SK-N-SH (cell line): ENCODE measurements around the gene CHID1. TPM values are rescaled to one million over a fixed set of nuclear protein-coding genes. Genes with fewer than 3 reads are reported as not detected.

Source experiments
- CTCF ChIA-PET: fragments of 300-600, 350-600 bp; formaldehyde crosslinking; extraction: SDS; loops from one replicate; lab custom pipeline; 2021; lab: Yijun Ruan, JAX
- POLR2A ChIA-PET: fragments of 350-600 bp; sonication (Branson Sonifier 250); formaldehyde crosslinking; extraction: SDS; loops from one replicate; lab custom pipeline; 2020; ENCODE audit warnings: antibody characterized with exemption, inconsistent platforms; lab: Yijun Ruan, JAX
- DNase-seq: peaks from one replicate; pipeline ENCODE4 v3.0.0; 2012
- H2AFZ ChIP-seq: fragments of 200-600 bp; sonication (generic); 2 replicates; pipeline ENCODE4 v1.8.1; 2016; ENCODE audit warnings: antibody characterized with exemption, mild to moderate bottlenecking, low read depth
- H3F3A ChIP-seq: fragments of 200-600 bp; sonication (generic); replicated peaks from 2 replicates; pipeline ENCODE3; 2016; ENCODE audit warnings: antibody characterized with exemption, mild to moderate bottlenecking; ENCODE audit not compliant: insufficient read depth
- H3K27ac ChIP-seq, 2 experiments: fragments of 200-500 bp in 1 of 2; fragments of 200-600 bp in 1 of 2; sonication (Bioruptor generic) in 1 of 2; sonication (generic), shearing (Covaris generic) in 1 of 2; 2 replicates each; pipeline versions ENCODE4 v1.5.1 to v1.6.1; 2014 to 2016; ENCODE audit warnings: low read depth in 2 of 2, inconsistent platforms in 1 of 2, low read length in 1 of 2, mild to moderate bottlenecking in 1 of 2, mixed read lengths in 1 of 2
- H3K27me3 ChIP-seq: fragments of 200-600 bp; sonication (generic), shearing (Covaris generic); 2 replicates; pipeline ENCODE4 v1.6.1; 2016; ENCODE audit warnings: mixed run types; ENCODE audit not compliant: insufficient read depth
- H3K36me3 ChIP-seq, 2 experiments: fragments of 200-500 bp in 1 of 2; fragments of 200-600 bp in 1 of 2; sonication (Bioruptor generic) in 1 of 2; sonication (generic) in 1 of 2; replicated peaks in 1 of 2; 2 replicates each; pipeline versions ENCODE3 to v1.5.1; 2014 to 2016; ENCODE audit warnings: low read length in 1 of 2, mild to moderate bottlenecking in 1 of 2; ENCODE audit not compliant: insufficient read depth in 2 of 2, control insufficient read depth in 1 of 2
- H3K4me1 ChIP-seq, 2 experiments: fragments of 200-500 bp in 1 of 2; fragments of 200-600 bp in 1 of 2; sonication (Bioruptor generic) in 1 of 2; sonication (generic), shearing (Covaris generic) in 1 of 2; 2 replicates each; pipeline versions ENCODE4 v1.5.1 to v1.6.1; 2014 to 2016; ENCODE audit warnings: low read depth in 1 of 2, low read length in 1 of 2, mixed run types in 1 of 2; ENCODE audit not compliant: insufficient read depth in 2 of 2, control insufficient read depth in 1 of 2
- H3K4me2 ChIP-seq: fragments of 200-600 bp; sonication (generic), shearing (Covaris generic); 2 replicates; pipeline ENCODE4 v1.6.1; 2017; ENCODE audit warnings: mixed run types
- H3K4me3 ChIP-seq, 2 experiments: fragments of 200-500 bp in 1 of 2; fragments of 200-600 bp in 1 of 2; sonication (Bioruptor generic) in 1 of 2; sonication (generic), shearing (Covaris generic) in 1 of 2; 2 replicates each; pipeline versions ENCODE4 v1.5.1 to v1.8.1; 2014 to 2016; ENCODE audit warnings: low read depth in 2 of 2, inconsistent platforms in 1 of 2, low read length in 1 of 2, mild to moderate bottlenecking in 1 of 2, mixed read lengths in 1 of 2, moderate library complexity in 1 of 2
- H3K79me2 ChIP-seq: fragments of 200-600 bp; sonication (generic); 2 replicates; pipeline ENCODE4 v1.8.1; 2017; ENCODE audit warnings: mild to moderate bottlenecking; ENCODE audit not compliant: insufficient read depth
- H3K9ac ChIP-seq: fragments of 200-600 bp; sonication (generic); 2 replicates; pipeline ENCODE4 v1.6.1; 2017; ENCODE audit warnings: mixed run types
- H3K9me2 ChIP-seq: fragments of 200-600 bp; sonication (generic); 2 replicates; pipeline ENCODE4 v1.6.1; 2017; ENCODE audit warnings: mixed run types
- H3K9me3 ChIP-seq: fragments of 200-600 bp; sonication (generic); 2 replicates; pipeline ENCODE4 v1.6.1; 2017; ENCODE audit warnings: mixed run types, mild to moderate bottlenecking, moderate library complexity
- H4K20me1 ChIP-seq: fragments of 200-600 bp; sonication (generic); 2 replicates; pipeline ENCODE4 v1.6.1; 2017; ENCODE audit warnings: mild to moderate bottlenecking, mixed run types; ENCODE audit not compliant: insufficient read depth
- CHD2 ChIP-seq: fragments of 150-350 bp; IDR thresholded peaks from 2 replicates; pipeline ENCODE4 v1.6.1; 2018; ENCODE audit warnings: low read length; ENCODE audit not compliant: partially characterized antibody
- CTCF ChIP-seq: fragments of 200-600 bp; sonication (generic); IDR thresholded peaks from 2 replicates; pipeline ENCODE4 v1.6.1; 2017; ENCODE audit warnings: antibody characterized with exemption, mild to moderate bottlenecking, moderate library complexity
- ELF1 ChIP-seq: IDR thresholded peaks from 2 replicates; pipeline ENCODE4 v1.4.0; 2012
- EZH2phosphoT487 ChIP-seq: fragments of 200-600 bp; sonication (generic); IDR thresholded peaks from 2 replicates; pipeline ENCODE4 v1.6.1; 2017; ENCODE audit warnings: low read depth, mixed run types, mild to moderate bottlenecking, antibody characterized with exemption, moderate library complexity, borderline replicate concordance
- FOSL2 ChIP-seq: IDR thresholded peaks from 2 replicates; pipeline ENCODE4 v1.4.0; 2012; ENCODE audit warnings: low read depth, mild to moderate bottlenecking, moderate library complexity, borderline replicate concordance
- FOXJ3 ChIP-seq: sonication (generic); formaldehyde crosslinking; IDR thresholded peaks from 2 replicates; pipeline ENCODE4 v1.5.1; 2020; ENCODE audit warnings: mild to moderate bottlenecking, missing genetic modification reagents
- FOXM1 ChIP-seq: IDR thresholded peaks from 2 replicates; pipeline ENCODE4 v1.4.0; 2012; ENCODE audit warnings: low read depth, mild to moderate bottlenecking
- GATA2 ChIP-seq: sonication (generic); formaldehyde crosslinking; IDR thresholded peaks from 2 replicates; pipeline ENCODE4 v1.5.0; 2020; ENCODE audit warnings: mild to moderate bottlenecking, missing genetic modification reagents
- IRF3 ChIP-seq: fragments of 150-350 bp; IDR thresholded peaks from 2 replicates; pipeline ENCODE4 v1.6.1; 2016; ENCODE audit warnings: mild to moderate bottlenecking, low read depth, low read length
- MAX ChIP-seq: IDR thresholded peaks from 2 replicates; pipeline ENCODE4 v1.4.0; 2012; ENCODE audit warnings: low read depth
- MXI1 ChIP-seq: IDR thresholded peaks from 2 replicates; pipeline ENCODE4 v1.6.1; 2012; ENCODE audit warnings: mild to moderate bottlenecking, low read depth, low read length, improper control_type of control experiment
- NFIC ChIP-seq: IDR thresholded peaks from 2 replicates; pipeline ENCODE4 v1.4.0; 2012; ENCODE audit warnings: borderline replicate concordance
- NRF1 ChIP-seq: IDR thresholded peaks from 2 replicates; pipeline ENCODE4 v1.6.1; 2012; ENCODE audit warnings: low read depth, mild to moderate bottlenecking, low read length
- PBX3 ChIP-seq: IDR thresholded peaks from 2 replicates; pipeline ENCODE4; 2012
- REST ChIP-seq: IDR thresholded peaks from 2 replicates; pipeline ENCODE4 v1.6.1; 2012; ENCODE audit warnings: mild to moderate bottlenecking, low read depth, low read length, moderate library complexity
- RFX5 ChIP-seq: IDR thresholded peaks from 2 replicates; pipeline ENCODE4 v1.6.1; 2012; ENCODE audit warnings: mild to moderate bottlenecking, improper control_type of control experiment, low read length
- RXRA ChIP-seq: IDR thresholded peaks from 2 replicates; pipeline ENCODE4 v1.4.0; 2012; ENCODE audit warnings: low read depth, mild to moderate bottlenecking, borderline replicate concordance
- SIN3A ChIP-seq: IDR thresholded peaks from 2 replicates; pipeline ENCODE4 v1.6.1; 2012; ENCODE audit warnings: low read depth, mild to moderate bottlenecking, low read length, moderate library complexity, borderline replicate concordance
- SMC3 ChIP-seq: IDR thresholded peaks from 2 replicates; pipeline ENCODE4 v1.6.1; 2012; ENCODE audit warnings: low read depth, low read length, improper control_type of control experiment
- TAF1 ChIP-seq: IDR thresholded peaks from 2 replicates; pipeline ENCODE4 v1.6.1; 2012; ENCODE audit warnings: low read depth, mild to moderate bottlenecking, low read length, moderate library complexity, borderline replicate concordance
- TCF12 ChIP-seq: IDR thresholded peaks from 2 replicates; pipeline ENCODE4 v1.4.0; 2012
- USF1 ChIP-seq: IDR thresholded peaks from 2 replicates; pipeline ENCODE4 v1.4.0; 2012; ENCODE audit warnings: low read depth, borderline replicate concordance
- YY1 ChIP-seq: IDR thresholded peaks from 2 replicates; pipeline ENCODE4 v1.4.0; 2012; ENCODE audit warnings: low read depth, mild to moderate bottlenecking
- WGBS: methylation state at CpG from one replicate; pipeline ENCODE4 v1.1.6; 2017; ENCODE audit warnings: low lambda C conversion rate; 5-methylcytosine and 5-hydroxymethylcytosine counted together
- polyA plus RNA-seq, 3 experiments: library from polyadenylated mRNA; depleted of rRNA; stranded (reverse); fragments of >200 nt; gene quantifications; 2 replicates each; pipeline ENCODE4 v1.2.3, GENCODE V29; 2012

CHID1 gene
- polyA plus RNA-seq, 1 of the 3 experiments (the other 2 are of a cell fraction) = 231 TPM

- H3K79me2 ChIP-seq = peaks cover 79% of the 10 kb centered on the region
- TF ChIP-seq EZH2phosphoT487 (no peak), SIN3A (peak; percentile 48; the same call in 1 of the 2 replicates), MXI1 (no peak), FOSL2 (peak; percentile 33; the same call in 1 of the 2 replicates), USF1 (peak; percentile 57), GATA2 (no peak), ELF1 (peak; percentile 48; the same call in 1 of the 2 replicates), IRF3 (no peak), FOXJ3 (CRISPR knock-in tag) (no peak), TAF1 (peak; percentile 40; the same call in 1 of the 2 replicates), FOXM1 (no peak), YY1 (no peak), REST (peak; percentile 84), SMC3 (no peak), TCF12 (peak; percentile 62), MAX (peak; percentile 99), NRF1 (no peak), RFX5 (no peak), PBX3 (peak; percentile 34), RXRA (peak; percentile 84), CHD2 (no peak), CTCF (no peak), NFIC (peak; percentile 33; the same call in 1 of the 2 replicates)
These were observed 66.6 kb downstream of the CHID1 start for GRCh38 chr11:843818-844692.

More at GRCh38 chr11:843818-844692, 66.6 kb downstream of the CHID1 start:
- peak overlapping the region; percentile 97 for H3K9ac ChIP-seq
- ChIA-PET CTCF (interaction anchor here (0.6 to 7.5 kb wide), 7 partner anchors 10 to 207 kb away, joined by 3 to 70 read pairs (median 3); no protein-coding TSS in a partner anchor), POLR2A (interaction anchor here (0.5 to 2.1 kb wide), 4 partner anchors 11 to 255 kb away, joined by 3 to 9 read pairs (median 5); partner anchors contain the start of gene CD151)
- H3K9me3 ChIP-seq = no peaks in the 10 kb centered on the region
- H3K4me2 ChIP-seq = peak overlapping the region; percentile 100
- WGBS = 16% methylated on average over 20 of the region's 25 CpGs
- peak overlapping the region; percentile 91 to 93 for H3K27ac ChIP-seq
- H3K27me3 ChIP-seq = no peaks in the 10 kb centered on the region
- peaks cover 31 to 42% of the 10 kb centered on the region in 2 experiments; a peak in 3 of 4 replicates for H3K4me1 ChIP-seq
- H3K9me2 ChIP-seq = no peaks in the 10 kb centered on the region
- H2AFZ ChIP-seq = no peak overlapping the region
- peak overlapping the region; percentile 95 to 100; a peak in 3 of 4 replicates for H3K4me3 ChIP-seq
- H3K36me3 ChIP-seq = peaks cover 16 to 17% of the 10 kb centered on the region in 2 experiments
- no peak for DNase-seq
- peaks cover 43% of the 10 kb centered on the region for H3F3A ChIP-seq
- H4K20me1 ChIP-seq = peaks cover 45% of the 10 kb centered on the region
